CD1c-positive myeloid dendritic cell (primary cell): ENCODE results near the gene PSD.
A peak's percentile ranks its signal among the peaks of the same experiment; 100 is the strongest.

ENCODE experiments used
- DNase-seq: peaks from one replicate; pipeline ENCODE4 v3.0.0-alpha.2; 2016; ENCODE audit errors: extremely low spot score

Gene PSD

DNA sequence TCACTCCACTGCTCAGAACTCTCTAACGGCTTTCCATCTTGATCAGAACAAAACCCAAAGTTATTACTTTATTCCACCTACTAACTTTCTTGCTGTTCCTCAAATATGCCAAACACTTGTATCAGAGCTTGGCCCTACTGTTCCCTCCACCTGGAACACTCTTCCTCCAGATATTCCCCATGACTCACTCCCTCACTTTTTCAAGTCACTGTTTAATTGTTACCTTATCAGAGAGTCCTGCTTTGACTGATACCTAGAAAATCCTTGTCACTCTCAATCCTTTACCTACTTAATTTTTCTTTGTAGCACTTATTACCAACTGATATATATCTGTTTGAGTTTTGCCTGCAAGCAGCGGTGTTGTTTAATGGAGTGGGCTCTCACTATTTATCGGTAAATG is 28.7 kb downstream of the PSD start:
- DNase-seq = no peak

DNA sequence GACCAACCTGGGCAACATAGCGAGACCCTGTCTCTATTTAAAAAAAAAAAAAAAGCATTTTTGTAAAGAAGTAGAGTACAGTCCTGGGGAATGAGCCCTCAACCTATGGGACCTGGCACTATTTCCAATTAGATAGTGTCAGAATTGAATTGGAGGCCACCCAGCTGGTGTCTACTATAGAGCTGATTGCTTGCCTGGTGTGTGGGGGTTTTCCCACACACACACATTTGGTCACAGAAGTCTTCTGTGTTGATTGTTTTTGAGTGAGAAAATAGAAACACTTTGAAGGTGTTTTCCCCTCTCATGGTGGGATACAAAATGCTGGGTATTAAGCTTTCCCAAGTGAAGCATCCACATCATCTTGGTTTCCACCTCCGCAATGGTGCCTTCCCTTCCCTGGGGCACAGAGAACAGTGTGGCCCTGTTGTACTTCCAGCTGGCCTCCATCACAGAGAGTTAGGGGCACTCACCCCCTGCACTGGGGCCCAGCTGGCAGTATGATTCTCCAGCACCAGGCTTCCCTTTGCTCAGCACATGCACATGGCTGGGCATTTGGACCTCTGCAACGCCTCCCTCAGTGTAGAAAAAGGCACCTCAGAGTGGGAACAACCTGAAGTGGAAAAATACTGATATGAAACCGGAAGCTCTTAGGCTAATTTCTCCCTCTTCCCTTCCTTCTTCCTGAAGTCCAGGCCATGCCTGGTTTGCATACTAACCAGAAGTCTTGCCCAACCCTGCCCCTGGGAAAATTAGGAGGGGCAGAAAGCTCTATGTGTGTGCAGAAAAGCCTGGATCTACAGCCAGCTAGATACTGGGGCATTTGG is 33.8 kb downstream of the PSD start:
- peak; percentile 11 for DNase-seq

DNA sequence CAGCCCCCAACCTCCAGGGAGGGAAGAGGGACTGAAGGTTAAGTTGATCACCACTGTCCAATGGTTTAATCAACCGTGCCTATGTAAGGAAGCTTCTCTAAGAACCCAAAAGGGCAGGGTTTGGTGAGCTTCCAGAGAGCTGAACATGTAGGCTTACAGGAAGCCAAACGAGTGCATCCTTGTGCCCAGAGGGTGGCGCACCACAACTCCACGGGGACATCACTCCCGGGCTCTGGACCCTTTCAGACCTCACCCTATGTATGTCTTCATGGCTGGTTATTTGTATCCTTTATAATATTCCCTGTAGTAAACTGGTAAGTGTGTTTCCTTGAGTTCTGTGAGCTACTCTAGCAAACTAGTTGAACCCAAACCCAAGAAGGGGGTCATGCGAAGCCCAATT is 34.5 kb downstream of the PSD start:
- peak; percentile 10 for DNase-seq

DNA sequence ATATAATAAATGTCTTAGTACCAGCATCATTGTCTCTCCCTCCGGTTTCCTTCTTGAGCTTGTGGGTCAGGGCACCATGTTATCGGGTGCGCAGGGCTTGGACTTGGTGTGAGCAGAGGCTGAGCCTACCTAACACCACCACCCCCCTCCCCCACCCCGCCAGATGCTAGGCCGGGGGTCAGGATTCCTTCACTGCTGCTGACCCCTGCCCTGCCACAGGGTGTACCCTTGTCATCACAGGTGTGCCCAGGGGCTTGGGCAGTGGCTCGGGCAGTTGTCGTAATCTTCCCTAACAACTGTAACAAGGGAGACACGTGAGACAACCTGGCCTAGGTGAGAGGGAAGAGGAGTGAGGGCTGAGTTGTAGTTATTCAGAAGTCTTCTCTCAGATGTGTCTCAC is 35.7 kb downstream of the PSD start:
- DNase-seq = no peak

DNA sequence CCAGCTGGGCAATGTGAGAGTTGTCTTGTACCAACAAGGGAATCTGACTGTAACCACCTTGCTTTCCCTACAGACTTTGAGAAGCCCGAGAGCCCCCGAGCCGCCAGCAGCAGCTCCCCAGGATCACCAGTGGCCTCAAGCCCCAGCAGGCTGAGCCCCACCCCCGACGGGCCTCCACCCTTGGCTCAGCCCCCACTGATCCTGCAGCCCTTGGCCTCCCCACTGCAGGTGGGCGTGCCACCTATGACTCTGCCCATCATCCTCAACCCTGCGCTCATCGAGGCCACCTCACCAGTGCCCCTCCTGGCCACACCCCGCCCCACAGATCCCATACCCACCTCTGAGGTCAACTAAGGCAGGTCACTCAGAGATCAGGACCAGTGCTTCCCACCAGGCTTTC is 36.6 kb downstream of the PSD start:
- DNase-seq = no peak

DNA sequence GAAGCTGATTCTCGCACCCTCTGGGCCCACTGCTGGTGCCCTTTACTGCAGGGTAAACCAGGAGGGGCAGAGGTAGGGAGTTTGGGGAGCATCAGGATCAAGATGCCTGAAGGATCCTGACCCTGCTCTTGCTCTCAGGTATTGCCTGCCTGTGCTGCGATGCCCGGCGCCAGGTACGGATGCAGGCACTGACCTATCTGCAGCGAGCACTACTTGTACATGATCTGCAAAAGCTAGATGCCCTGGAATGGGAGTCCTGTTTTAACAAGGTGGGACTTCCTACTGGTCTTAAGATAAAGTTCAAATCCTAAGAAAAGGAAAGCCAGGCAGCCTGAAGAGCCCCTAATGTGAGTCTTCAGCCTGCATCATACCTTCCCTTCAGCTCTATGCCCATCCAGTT is 39.2 kb downstream of the PSD start:
- DNase-seq = no peak

DNA sequence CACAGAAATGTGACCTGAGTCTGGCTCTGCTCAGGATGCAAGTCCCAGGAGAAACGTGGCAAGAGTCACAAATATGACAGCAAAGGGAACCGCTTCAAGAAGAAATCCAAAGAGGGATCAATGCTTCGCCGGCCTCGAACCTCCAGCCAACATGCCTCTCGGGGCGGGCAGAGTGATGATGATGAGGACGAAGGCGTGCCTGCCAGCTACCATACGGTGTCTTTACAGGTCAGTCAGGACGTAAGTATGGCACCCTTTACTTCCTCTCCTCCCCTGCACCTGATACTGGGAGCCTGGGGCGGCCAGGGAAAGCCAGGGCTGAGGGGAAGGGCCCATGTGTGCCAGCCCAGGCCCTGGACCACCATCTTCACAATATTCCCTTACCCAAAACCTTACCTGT is 41.7 kb downstream of the PSD start:
- DNase-seq = no peak

DNA sequence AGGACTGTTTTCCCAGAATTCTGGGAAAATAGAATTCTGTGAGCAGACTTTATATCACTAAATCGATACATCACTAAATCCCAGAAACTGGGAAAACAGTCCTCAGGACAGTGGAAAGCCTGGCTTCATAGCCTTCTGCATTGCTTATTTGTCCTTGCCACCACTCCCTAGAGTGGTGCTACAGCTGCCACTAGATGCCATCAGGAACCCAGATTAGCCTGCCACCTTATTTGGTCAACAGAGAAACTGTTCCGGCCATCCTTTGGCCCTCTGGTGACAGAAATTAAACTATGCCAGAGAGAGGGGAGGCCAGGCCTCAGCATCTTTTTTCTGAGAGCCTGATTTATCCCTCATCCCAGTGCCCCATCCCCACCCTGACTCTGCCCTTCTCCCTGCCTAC is 42.7 kb downstream of the PSD start:
- DNase-seq = no peak

DNA sequence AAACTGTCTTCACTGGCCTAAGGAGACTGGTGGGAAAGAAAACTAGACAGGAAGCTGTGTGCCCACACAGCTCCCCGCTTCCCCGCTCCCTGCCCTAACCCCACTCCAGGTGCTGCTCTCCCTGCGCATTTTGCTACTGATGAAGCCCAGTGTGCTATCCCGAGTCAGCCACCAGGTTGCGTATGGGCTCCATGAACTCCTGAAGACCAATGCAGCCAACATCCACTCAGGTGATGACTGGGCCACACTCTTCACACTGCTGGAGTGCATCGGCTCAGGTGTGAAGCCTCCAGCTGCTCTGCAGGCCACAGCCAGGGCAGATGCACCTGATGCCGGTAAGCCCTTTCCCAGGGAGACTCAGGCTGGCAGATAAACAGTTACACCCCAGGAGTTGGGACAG is 43.3 kb downstream of the PSD start:
- no peak for DNase-seq

DNA sequence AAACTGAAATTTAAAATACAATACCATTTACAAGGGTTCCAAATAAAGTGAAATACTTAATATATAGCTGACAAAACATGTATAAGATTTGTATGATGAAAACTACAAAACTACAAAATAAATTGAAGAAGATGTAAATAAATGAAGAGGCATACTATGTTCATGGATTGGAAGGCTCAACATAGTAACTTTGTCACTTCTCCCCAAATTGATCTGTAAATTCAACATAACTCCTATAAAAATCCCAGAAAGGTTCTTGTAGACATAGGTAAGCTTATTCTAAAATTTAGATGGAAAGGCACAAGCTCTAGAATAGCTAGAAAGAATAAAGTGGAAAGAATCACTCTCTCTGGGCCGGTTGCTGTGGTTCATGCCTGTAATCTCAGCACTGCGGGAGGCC is 47.3 kb downstream of the PSD start:
- no peak for DNase-seq

DNA sequence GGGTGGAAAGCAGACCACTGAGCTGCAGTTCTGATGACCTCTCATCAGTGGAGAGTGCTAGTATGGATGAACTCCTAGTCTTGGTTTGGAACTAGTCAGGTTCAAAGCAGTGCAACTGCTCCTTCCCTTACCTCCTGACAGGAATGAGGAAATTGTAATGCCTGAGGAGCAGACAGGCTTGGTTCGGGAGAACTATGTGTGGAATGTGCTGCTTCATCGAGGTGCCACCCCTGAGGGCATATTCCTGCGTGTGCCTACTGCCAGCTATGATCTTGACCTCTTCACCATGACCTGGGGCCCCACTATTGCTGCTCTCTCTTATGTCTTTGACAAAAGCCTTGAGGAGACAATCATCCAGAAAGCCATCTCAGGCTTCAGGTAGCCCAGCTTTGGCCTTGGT is 50.5 kb downstream of the PSD start:
- no peak for DNase-seq

DNA sequence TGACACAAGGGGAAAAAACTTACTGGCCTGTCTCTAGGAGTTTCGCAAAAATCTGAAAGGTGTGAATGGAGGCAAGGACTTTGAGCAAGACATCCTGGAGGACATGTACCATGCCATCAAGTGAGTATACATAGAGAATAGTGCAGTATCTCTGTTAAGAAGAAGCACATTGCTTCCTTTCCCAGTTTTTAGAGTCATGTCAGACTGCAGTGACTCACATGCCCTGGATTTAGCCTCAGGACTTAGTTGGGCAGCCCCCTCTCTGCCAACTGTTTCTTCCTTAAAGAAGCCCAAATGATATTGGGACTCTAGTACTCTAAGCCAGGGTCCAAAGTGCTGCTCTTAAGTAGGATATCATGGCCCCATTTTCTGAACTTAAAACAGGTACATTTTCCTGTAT is 51.1 kb downstream of the PSD start:
- DNase-seq = no peak

DNA sequence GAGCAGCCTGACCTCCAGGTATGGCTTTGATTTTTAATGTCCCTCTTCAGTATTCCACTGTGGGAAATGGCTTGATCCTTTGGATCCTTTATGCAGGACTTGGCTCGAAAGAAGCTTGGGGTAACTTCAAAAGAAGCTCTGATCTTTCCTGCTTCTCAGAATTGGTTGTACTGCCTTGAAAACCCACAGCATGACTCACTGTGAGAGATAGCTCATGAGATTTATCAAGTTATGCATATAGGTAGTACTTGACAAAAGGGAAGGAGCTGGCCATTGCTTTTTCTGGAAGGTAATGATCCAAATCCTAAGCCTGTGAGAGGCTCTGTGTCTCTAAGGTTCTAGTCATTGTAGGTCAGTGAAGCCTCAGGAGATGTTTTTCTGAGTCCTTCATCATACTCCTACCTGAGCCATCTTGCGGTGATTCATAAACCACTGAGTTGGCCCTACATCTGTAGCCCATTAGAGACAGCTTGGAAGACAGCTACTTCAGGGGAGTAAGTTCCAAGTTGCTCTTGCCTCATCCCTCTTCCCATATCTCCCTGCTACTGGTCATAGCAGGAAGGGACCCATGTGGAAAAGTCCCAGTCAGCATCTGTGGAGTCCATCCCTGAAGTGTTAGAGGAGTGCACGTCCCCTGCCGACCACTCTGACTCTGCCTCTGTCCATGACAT is 59.7 kb downstream of the PSD start:
- DNase-seq = no peak

DNA sequence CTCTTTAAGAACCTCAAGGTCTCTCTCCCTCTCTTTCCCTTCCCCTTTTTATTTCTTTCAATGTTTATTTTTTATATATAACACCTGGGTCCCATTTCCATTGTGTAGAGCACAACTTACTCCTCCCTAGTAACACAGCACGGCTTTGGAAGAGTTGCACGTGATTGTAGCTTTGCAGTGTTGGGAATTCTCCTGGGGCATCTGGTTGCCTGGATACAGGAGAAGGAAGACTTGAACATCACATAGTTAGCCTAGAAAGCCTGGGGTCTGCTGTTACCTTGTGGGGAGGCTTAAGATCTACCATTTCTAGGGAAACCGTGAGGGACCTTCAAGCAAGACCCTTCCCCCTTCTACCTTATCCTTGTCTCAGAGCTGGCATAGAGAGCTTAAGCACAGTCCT is 64.1 kb downstream of the PSD start:
- no peak for DNase-seq
